GM23338 (cell line): ENCODE results near the gene TIAM1. TPM values are rescaled to one million over a fixed set of nuclear protein-coding genes. Genes with fewer than 3 reads are reported as not detected.

Source experiments
- ATAC-seq: fragments of 200-7000 bp; cut with Tn5 transposase; 3 replicates; pipeline ENCODE4 v1.9.1; 2020
- DNase-seq: peaks from one replicate; pipeline ENCODE4 v3.0.0-alpha.2; 2015; ENCODE audit warnings: low spot score
- H2AFZ ChIP-seq: fragments of 200-600 bp; sonication (generic); 2 replicates; pipeline ENCODE4 v1.8.0; 2016; ENCODE audit warnings: antibody characterized with exemption, mild to moderate bottlenecking, moderate library complexity
- H3F3A ChIP-seq: fragments of 200-600 bp; sonication (generic); replicated peaks from 2 replicates; pipeline ENCODE4 v1.8.0; 2017; ENCODE audit warnings: antibody characterized with exemption, mixed run types, low read depth
- H3K27ac ChIP-seq: fragments of 200-600 bp; sonication (generic); 2 replicates; pipeline ENCODE4 v1.6.1; 2016; ENCODE audit warnings: low read depth
- H3K27me3 ChIP-seq: fragments of 200-600 bp; sonication (generic); 2 replicates; pipeline ENCODE4 v1.8.0; 2016; ENCODE audit warnings: mild to moderate bottlenecking, mixed run types, moderate library complexity; ENCODE audit not compliant: insufficient read depth
- H3K36me3 ChIP-seq: fragments of 200-600 bp; sonication (generic); 2 replicates; pipeline ENCODE4 v1.8.0; 2016; ENCODE audit warnings: mild to moderate bottlenecking; ENCODE audit not compliant: insufficient read depth
- H3K4me1 ChIP-seq: fragments of 200-600 bp; sonication (generic); 2 replicates; pipeline ENCODE4 v1.8.0; 2016; ENCODE audit warnings: mild to moderate bottlenecking, moderate library complexity; ENCODE audit not compliant: insufficient read depth
- H3K4me2 ChIP-seq: fragments of 200-600 bp; sonication (generic); 2 replicates; pipeline ENCODE4 v1.7.1; 2017; ENCODE audit warnings: mixed run types
- H3K4me3 ChIP-seq: fragments of 200-600 bp; sonication (generic); 2 replicates; pipeline ENCODE4 v1.6.1; 2016; ENCODE audit warnings: mixed run types
- H3K79me2 ChIP-seq: fragments of 200-600 bp; sonication (generic); replicated peaks from 2 replicates; pipeline ENCODE4 v1.8.0; 2017; ENCODE audit warnings: mild to moderate bottlenecking; ENCODE audit not compliant: insufficient read depth
- H3K9me2 ChIP-seq: fragments of 200-600 bp; sonication (generic); 2 replicates; pipeline ENCODE4 v1.8.0; 2017; ENCODE audit not compliant: insufficient read depth
- H4K20me1 ChIP-seq: fragments of 200-600 bp; sonication (generic); replicated peaks from 2 replicates; pipeline ENCODE4 v1.8.0; 2017; ENCODE audit warnings: mild to moderate bottlenecking; ENCODE audit not compliant: insufficient read depth
- H3K27ac Mint-ChIP-seq: 2 replicates; pipeline ENCODE4 v1.8.0; 2020; ENCODE audit warnings: inconsistent platforms, mild to moderate bottlenecking, moderate library complexity, mixed read lengths
- H3K27me3 Mint-ChIP-seq: 3 replicates; pipeline ENCODE4 v1.8.0; 2022; ENCODE audit warnings: low read depth, mild to moderate bottlenecking, moderate library complexity, mixed read lengths, inconsistent platforms; ENCODE audit not compliant: insufficient read depth, poor library complexity
- H3K36me3 Mint-ChIP-seq: 3 replicates; pipeline ENCODE4 v1.8.0; 2021; ENCODE audit warnings: low read depth, mild to moderate bottlenecking, inconsistent platforms, moderate library complexity, mixed read lengths
- H3K4me1 Mint-ChIP-seq: 3 replicates; pipeline ENCODE4 v1.8.0; 2020; ENCODE audit warnings: mild to moderate bottlenecking, inconsistent platforms, mixed read lengths
- H3K4me3 Mint-ChIP-seq: 3 replicates; pipeline ENCODE4 v1.8.0; 2021; ENCODE audit warnings: moderate library complexity, mild to moderate bottlenecking, inconsistent platforms, mixed read lengths
- H3K9me3 Mint-ChIP-seq: 3 replicates; pipeline ENCODE4 v1.8.0; 2020; ENCODE audit warnings: moderate library complexity, mild to moderate bottlenecking, inconsistent platforms, mixed read lengths
- CREB1 ChIP-seq: fragments of 250-450 bp; sonication (Bioruptor Pico); IDR thresholded peaks from 2 replicates; pipeline ENCODE4 v1.5.0; 2020; ENCODE audit warnings: low read depth, mild to moderate bottlenecking, moderate library complexity
- CTCF ChIP-seq, 2 experiments: fragments of 200-600 bp in 1 of 2; sonication (generic) in 1 of 2; conservative IDR thresholded peaks; 2 replicates each; pipeline versions ENCODE4 v1.5.1 to v1.6.1; 2016 to 2017; ENCODE audit warnings: antibody characterized with exemption in 2 of 2, low read depth in 2 of 2, mild to moderate bottlenecking in 2 of 2, moderate library complexity in 1 of 2
- EZH2 ChIP-seq: fragments of 200-600 bp; sonication (generic); IDR thresholded peaks from one replicate; pipeline ENCODE4 v1.8.0; 2017; ENCODE audit warnings: antibody characterized with exemption, mild to moderate bottlenecking, low read depth; ENCODE audit not compliant: unreplicated experiment
- JUNB ChIP-seq: IDR thresholded peaks from one replicate; pipeline ENCODE4 v1.6.1; 2016; ENCODE audit warnings: antibody characterized with exemption; ENCODE audit not compliant: unreplicated experiment
- NANOG ChIP-seq: IDR thresholded peaks from 2 replicates; pipeline ENCODE4 v1.6.1; 2016; ENCODE audit warnings: antibody characterized with exemption, borderline replicate concordance
- POLR2AphosphoS5 ChIP-seq: IDR thresholded peaks from 2 replicates; pipeline ENCODE4 v1.6.1; 2016; ENCODE audit warnings: antibody characterized with exemption, low read depth
- STAT1 ChIP-seq: IDR thresholded peaks from one replicate; pipeline ENCODE4 v1.6.1; 2016; ENCODE audit warnings: antibody characterized with exemption; ENCODE audit not compliant: unreplicated experiment
- ZNF114 ChIP-seq: fragments of 250-450 bp; sonication (Bioruptor Pico); IDR thresholded peaks from 2 replicates; pipeline ENCODE4 v1.5.0; 2020; ENCODE audit warnings: mild to moderate bottlenecking, moderate library complexity
- ZNF331 ChIP-seq: fragments of 250-450 bp; sonication (Bioruptor Pico); IDR thresholded peaks from 2 replicates; pipeline ENCODE4 v1.5.0; 2020; ENCODE audit warnings: low read depth, mild to moderate bottlenecking, moderate library complexity
- ZNF462 ChIP-seq: fragments of 250-450 bp; sonication (Bioruptor Pico); IDR thresholded peaks from 2 replicates; pipeline ENCODE4 v1.5.0; 2020; ENCODE audit warnings: mild to moderate bottlenecking, moderate library complexity
- polyA plus RNA-seq: library from polyadenylated mRNA; unstranded; fragments of >200 nt; fragmentation: Nextera tagmentation; extraction: Ambion mirVana; gene quantifications from 2 replicates; pipeline ENCODE4 v1.2.1, GENCODE V29; 2016
- total RNA-seq: library from RNA; depleted of rRNA; stranded (reverse); fragments of >200 nt; shearing (Covaris generic); gene quantifications from 2 replicates; pipeline ENCODE4 v1.2.3, GENCODE V29; 2014
- TF ChIP-seq, protein P1 (sequence below): IDR thresholded peaks from 2 replicates; pipeline ENCODE4 v1.6.1; 2016; ENCODE audit warnings: antibody characterized with exemption

The TIAM1 gene
- total and polyA plus RNA-seq, 2 experiments from 2014 or later, result 18.5 to 20.0 TPM

DNA sequence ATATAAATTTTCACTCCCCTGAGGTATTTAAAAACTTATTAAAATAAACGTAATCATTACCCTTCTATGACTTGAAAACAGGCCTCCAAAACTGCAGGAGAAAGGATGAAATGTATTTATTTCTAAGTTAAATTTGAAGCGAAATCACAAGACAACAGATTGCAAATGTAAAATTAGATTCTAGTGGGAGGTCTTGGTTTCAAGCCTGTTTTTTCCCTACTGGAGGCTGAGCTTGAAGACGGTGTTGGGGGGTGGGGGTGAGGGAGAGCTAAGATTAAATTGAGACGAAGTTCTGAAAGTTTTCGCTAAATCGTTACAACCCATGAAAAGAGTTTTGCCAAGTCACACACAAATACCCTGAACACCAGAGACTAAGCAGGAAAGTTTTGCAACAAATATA is 68.2 kb downstream of the TIAM1 start (continued):
- TF ChIP-seq ZNF462, result no peak

GRCh38 chr21:31273278-31273677 is 70.8 kb downstream of the TIAM1 start:
- Histone ChIP-seq H3K4me2 (no peak overlapping the region), H3K4me1 (peaks cover 28% of the 10 kb centered on the region), H3K9me2 (no peaks in the 10 kb centered on the region; the same call in 1 of the 2 replicates), H2AFZ (no peak overlapping the region), H3K36me3 (no peaks in the 10 kb centered on the region), H3K79me2 (no peaks in the 10 kb centered on the region), H3K4me3 (no peak overlapping the region), H4K20me1 (no peaks in the 10 kb centered on the region), H3K27ac (no peak overlapping the region), H3F3A (no peaks in the 10 kb centered on the region), H3K27me3 (no peaks in the 10 kb centered on the region)
- Mint-ChIP-seq H3K4me3 (no peak overlapping the region), H3K27ac (no peak overlapping the region), H3K36me3 (peaks cover 6% of the 10 kb centered on the region; the same call in 2 of the 3 replicates), H3K27me3 (peaks cover 6% of the 10 kb centered on the region), H3K4me1 (peaks cover 25% of the 10 kb centered on the region), H3K9me3 (peaks cover 5% of the 10 kb centered on the region; the same call in 2 of the 3 replicates)
- ATAC-seq (no peak), DNase-seq (no peak)
- TF ChIP-seq POLR2AphosphoS5 (no peak), ZNF114 (CRISPR knock-in tag) (no peak), NANOG (no peak), CTCF (conservative IDR thresholded peaks at IDR 0.05; ENCODE audit: low read depth in 2 of 2) (no peak), JUNB (no peak), CREB1 (CRISPR knock-in tag) (no peak), ZNF331 (CRISPR knock-in tag) (no peak), STAT1 (no peak), EZH2 (no peak)
- TF ChIP-seq, protein P1, sequence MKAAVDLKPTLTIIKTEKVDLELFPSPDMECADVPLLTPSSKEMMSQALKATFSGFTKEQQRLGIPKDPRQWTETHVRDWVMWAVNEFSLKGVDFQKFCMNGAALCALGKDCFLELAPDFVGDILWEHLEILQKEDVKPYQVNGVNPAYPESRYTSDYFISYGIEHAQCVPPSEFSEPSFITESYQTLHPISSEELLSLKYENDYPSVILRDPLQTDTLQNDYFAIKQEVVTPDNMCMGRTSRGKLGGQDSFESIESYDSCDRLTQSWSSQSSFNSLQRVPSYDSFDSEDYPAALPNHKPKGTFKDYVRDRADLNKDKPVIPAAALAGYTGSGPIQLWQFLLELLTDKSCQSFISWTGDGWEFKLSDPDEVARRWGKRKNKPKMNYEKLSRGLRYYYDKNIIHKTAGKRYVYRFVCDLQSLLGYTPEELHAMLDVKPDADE, result no peak
